Hepatocyte (in vitro differentiated cells): ENCODE data around the gene GRIK2.

Experiments
- EZH2phosphoT487 ChIP-seq: fragments of 200-600 bp; sonication (generic); IDR thresholded peaks from one replicate; pipeline ENCODE4 v1.6.1; 2018; ENCODE audit warnings: antibody characterized with exemption, mild to moderate bottlenecking, low read depth, moderate library complexity; ENCODE audit not compliant: unreplicated experiment, severe bottlenecking
- TF ChIP-seq, protein P1 (sequence below): fragments of 200-600 bp; sonication (generic); IDR thresholded peaks from 2 replicates; pipeline ENCODE4 v1.5.1; 2016; ENCODE audit warnings: antibody characterized with exemption, mild to moderate bottlenecking; ENCODE audit not compliant: poor library complexity

- TF ChIP-seq EZH2phosphoT487: no peak
- TF ChIP-seq, protein P1, sequence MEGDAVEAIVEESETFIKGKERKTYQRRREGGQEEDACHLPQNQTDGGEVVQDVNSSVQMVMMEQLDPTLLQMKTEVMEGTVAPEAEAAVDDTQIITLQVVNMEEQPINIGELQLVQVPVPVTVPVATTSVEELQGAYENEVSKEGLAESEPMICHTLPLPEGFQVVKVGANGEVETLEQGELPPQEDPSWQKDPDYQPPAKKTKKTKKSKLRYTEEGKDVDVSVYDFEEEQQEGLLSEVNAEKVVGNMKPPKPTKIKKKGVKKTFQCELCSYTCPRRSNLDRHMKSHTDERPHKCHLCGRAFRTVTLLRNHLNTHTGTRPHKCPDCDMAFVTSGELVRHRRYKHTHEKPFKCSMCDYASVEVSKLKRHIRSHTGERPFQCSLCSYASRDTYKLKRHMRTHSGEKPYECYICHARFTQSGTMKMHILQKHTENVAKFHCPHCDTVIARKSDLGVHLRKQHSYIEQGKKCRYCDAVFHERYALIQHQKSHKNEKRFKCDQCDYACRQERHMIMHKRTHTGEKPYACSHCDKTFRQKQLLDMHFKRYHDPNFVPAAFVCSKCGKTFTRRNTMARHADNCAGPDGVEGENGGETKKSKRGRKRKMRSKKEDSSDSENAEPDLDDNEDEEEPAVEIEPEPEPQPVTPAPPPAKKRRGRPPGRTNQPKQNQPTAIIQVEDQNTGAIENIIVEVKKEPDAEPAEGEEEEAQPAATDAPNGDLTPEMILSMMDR: no peak
These were observed 150.8 kb downstream of the GRIK2 start for GRCh38 chr6:101544286-101544685.
